ENCODE results near the gene MARCHF10.

Gene MARCHF10

DNA sequence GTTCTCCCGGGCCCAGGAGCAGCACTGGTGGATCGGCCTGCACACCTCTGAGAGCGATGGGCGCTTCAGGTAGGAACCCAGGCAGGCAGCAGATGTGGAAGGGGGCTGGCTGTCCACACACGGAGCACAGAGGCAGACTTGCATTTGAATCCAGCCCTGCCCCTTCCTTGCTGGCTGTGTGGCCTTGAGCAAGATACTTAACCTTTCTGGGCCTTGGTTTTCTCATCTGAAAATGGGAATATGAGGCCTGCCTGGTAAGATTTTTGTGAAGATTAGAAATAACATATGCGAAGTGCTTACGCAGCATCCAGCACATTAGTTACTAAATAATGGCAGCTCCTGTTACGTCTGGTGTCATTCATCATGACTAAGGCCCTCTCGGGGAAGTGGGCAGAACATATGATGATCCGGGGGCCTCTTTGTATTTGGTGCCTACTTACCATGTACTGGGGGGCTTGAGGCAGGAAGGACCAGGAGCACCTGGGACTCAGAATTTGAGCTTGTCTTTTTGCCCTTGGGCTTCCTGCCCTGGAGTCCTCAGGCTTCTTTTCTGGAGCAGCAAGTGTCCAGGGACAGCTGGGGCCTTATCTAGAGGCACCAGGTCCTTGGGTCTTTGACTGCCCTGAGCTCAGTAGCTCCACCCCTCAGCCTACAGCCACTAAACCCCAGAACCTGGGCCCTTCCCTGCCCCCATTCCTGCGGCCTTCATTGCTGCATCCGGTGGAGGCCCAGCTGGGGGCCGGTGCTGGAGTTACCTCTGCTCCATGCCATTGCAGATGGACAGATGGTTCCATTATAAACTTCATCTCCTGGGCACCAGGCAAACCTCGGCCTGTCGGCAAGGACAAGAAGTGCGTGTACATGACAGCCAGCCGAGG is 126.8 kb downstream of the MARCHF10 start:
- TF ChIP-seq, protein P1, sequence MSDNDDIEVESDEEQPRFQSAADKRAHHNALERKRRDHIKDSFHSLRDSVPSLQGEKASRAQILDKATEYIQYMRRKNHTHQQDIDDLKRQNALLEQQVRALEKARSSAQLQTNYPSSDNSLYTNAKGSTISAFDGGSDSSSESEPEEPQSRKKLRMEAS (IDR thresholded peaks at IDR 0.05; ENCODE audit: low read depth, low read length): no peak
- TF ChIP-seq POLR2A (IDR thresholded peaks at IDR 0.05; ENCODE audit: extremely low read depth, insufficient read length) (no peak), MYC (IDR thresholded peaks at IDR 0.05; ENCODE audit: low read depth, low read length) (no peak)
- TF ChIP-seq, protein P2, sequence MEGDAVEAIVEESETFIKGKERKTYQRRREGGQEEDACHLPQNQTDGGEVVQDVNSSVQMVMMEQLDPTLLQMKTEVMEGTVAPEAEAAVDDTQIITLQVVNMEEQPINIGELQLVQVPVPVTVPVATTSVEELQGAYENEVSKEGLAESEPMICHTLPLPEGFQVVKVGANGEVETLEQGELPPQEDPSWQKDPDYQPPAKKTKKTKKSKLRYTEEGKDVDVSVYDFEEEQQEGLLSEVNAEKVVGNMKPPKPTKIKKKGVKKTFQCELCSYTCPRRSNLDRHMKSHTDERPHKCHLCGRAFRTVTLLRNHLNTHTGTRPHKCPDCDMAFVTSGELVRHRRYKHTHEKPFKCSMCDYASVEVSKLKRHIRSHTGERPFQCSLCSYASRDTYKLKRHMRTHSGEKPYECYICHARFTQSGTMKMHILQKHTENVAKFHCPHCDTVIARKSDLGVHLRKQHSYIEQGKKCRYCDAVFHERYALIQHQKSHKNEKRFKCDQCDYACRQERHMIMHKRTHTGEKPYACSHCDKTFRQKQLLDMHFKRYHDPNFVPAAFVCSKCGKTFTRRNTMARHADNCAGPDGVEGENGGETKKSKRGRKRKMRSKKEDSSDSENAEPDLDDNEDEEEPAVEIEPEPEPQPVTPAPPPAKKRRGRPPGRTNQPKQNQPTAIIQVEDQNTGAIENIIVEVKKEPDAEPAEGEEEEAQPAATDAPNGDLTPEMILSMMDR (IDR thresholded peaks at IDR 0.05; ENCODE audit: low read depth, low read length): no peak
- DNase-seq (ENCODE audit: low read depth): no peak
- no peak overlapping the region for H3K4me3 ChIP-seq (ENCODE audit: low read depth, low read length)

GRCh38 chr17:62680541-62681052 is 127.5 kb downstream of the MARCHF10 start:
- TF ChIP-seq POLR2A (IDR thresholded peaks at IDR 0.05; ENCODE audit: extremely low read depth, insufficient read length): no peak
- TF ChIP-seq, protein P1 (IDR thresholded peaks at IDR 0.05; ENCODE audit: low read depth, low read length): no peak
- TF ChIP-seq, protein P2 (IDR thresholded peaks at IDR 0.05; ENCODE audit: low read depth, low read length): no peak
- no peak for TF ChIP-seq MYC (IDR thresholded peaks at IDR 0.05; ENCODE audit: low read depth, low read length)
- DNase-seq (ENCODE audit: low read depth): no peak
- H3K4me3 ChIP-seq (ENCODE audit: low read depth, low read length): no peak overlapping the region

- TF ChIP-seq MYC (IDR thresholded peaks at IDR 0.05; ENCODE audit: low read depth, low read length): no peak
- TF ChIP-seq, protein P1 (IDR thresholded peaks at IDR 0.05; ENCODE audit: low read depth, low read length): no peak
- TF ChIP-seq, protein P2 (IDR thresholded peaks at IDR 0.05; ENCODE audit: low read depth, low read length): no peak
- no peak for TF ChIP-seq POLR2A (IDR thresholded peaks at IDR 0.05; ENCODE audit: extremely low read depth, insufficient read length)
- no peak for DNase-seq (ENCODE audit: low read depth)
- no peak overlapping the region for H3K4me3 ChIP-seq (ENCODE audit: low read depth, low read length)
Observed at GRCh38 chr17:62679866-62680377, 128.2 kb downstream of the MARCHF10 start.

GRCh38 chr17:62678214-62678919 is 129.7 kb downstream of the MARCHF10 start:
- DNase-seq (ENCODE audit: low read depth): no peak
- H3K4me3 ChIP-seq (ENCODE audit: low read depth, low read length): no peak overlapping the region
- TF ChIP-seq, protein P1 (IDR thresholded peaks at IDR 0.05; ENCODE audit: low read depth, low read length): no peak
- TF ChIP-seq MYC (IDR thresholded peaks at IDR 0.05; ENCODE audit: low read depth, low read length) (no peak), POLR2A (IDR thresholded peaks at IDR 0.05; ENCODE audit: extremely low read depth, insufficient read length) (no peak)
- TF ChIP-seq, protein P2 (IDR thresholded peaks at IDR 0.05; ENCODE audit: low read depth, low read length): no peak

- TF ChIP-seq, protein P1 (IDR thresholded peaks at IDR 0.05; ENCODE audit: low read depth, low read length): no peak
- TF ChIP-seq MYC (IDR thresholded peaks at IDR 0.05; ENCODE audit: low read depth, low read length) (no peak), POLR2A (IDR thresholded peaks at IDR 0.05; ENCODE audit: extremely low read depth, insufficient read length) (no peak)
- TF ChIP-seq, protein P2 (IDR thresholded peaks at IDR 0.05; ENCODE audit: low read depth, low read length): no peak
- H3K4me3 ChIP-seq (ENCODE audit: low read depth, low read length): no peak overlapping the region
- no peak for DNase-seq (ENCODE audit: low read depth)
Observed at GRCh38 chr17:62676952-62677596, 131.0 kb downstream of the MARCHF10 start.

Data from NB4 (cell line).